Activated naive CD4-positive, alpha-beta T cell treated with Interleukin-2 at 50 U/mL for 16 hours (primary cell): ENCODE results near the gene GNAQ.
"Not testable (repeated sequence)": the region's sequence is repeated elsewhere in the genome, so short reads cannot be mapped to it uniquely, and the experiment has no call there.

ENCODE experiments used
- DNase-seq: peaks from one replicate; pipeline ENCODE4 v3.0.0-alpha.2; 2020

GNAQ gene

GRCh38 chr9:77714077-77714549 lies 317.5 kb downstream of the GNAQ start:
- no peak for DNase-seq

GRCh38 chr9:77712533-77713130 lies 319.0 kb downstream of the GNAQ start:
- DNase-seq = no peak

GRCh38 chr9:77710965-77711648 lies 320.5 kb downstream of the GNAQ start:
- DNase-seq = no peak

GRCh38 chr9:77710316-77710715 lies 321.3 kb downstream of the GNAQ start:
- no peak for DNase-seq

GRCh38 chr9:77708064-77708815 lies 323.4 kb downstream of the GNAQ start:
- DNase-seq = no peak

GRCh38 chr9:77707383-77708063 lies 324.1 kb downstream of the GNAQ start:
- DNase-seq = no peak

GRCh38 chr9:77705636-77706035 lies 326.0 kb downstream of the GNAQ start:
- DNase-seq = no peak

GRCh38 chr9:77702521-77703390 lies 328.9 kb downstream of the GNAQ start:
- not testable (repeated sequence) for DNase-seq

GRCh38 chr9:77697238-77697984 lies 334.2 kb downstream of the GNAQ start:
- no peak for DNase-seq

- DNase-seq = not testable (repeated sequence)
Observed at GRCh38 chr9:77690723-77691122, 340.9 kb downstream of the GNAQ start.

GRCh38 chr9:77690119-77690518 lies 341.5 kb downstream of the GNAQ start:
- DNase-seq = not testable (repeated sequence)

GRCh38 chr9:77687737-77688136 lies 343.9 kb downstream of the GNAQ start:
- DNase-seq = not testable (repeated sequence)

- no peak for DNase-seq
Observed at GRCh38 chr9:77680581-77680980, 351.0 kb downstream of the GNAQ start.

- no peak for DNase-seq
Observed at GRCh38 chr9:77679661-77680368, 351.8 kb downstream of the GNAQ start.

GRCh38 chr9:77679088-77679487 lies 352.5 kb downstream of the GNAQ start:
- DNase-seq = no peak

- no peak for DNase-seq
Observed at GRCh38 chr9:77677957-77678535, 353.6 kb downstream of the GNAQ start.

GRCh38 chr9:77677397-77677796 lies 354.2 kb downstream of the GNAQ start:
- no peak for DNase-seq

- no peak for DNase-seq
Observed at GRCh38 chr9:77673941-77674791, 357.4 kb downstream of the GNAQ start.

GRCh38 chr9:77672183-77672582 lies 359.4 kb downstream of the GNAQ start:
- DNase-seq = no peak
